ENCODE results near the gene ZCCHC24. TPM values are rescaled to one million over a fixed set of nuclear protein-coding genes. Genes with fewer than 3 reads are reported as not detected.

ZCCHC24 gene
- total RNA-seq, 1 experiment from 2014 or later = 3.1 TPM

GRCh38 chr10:79410315-79411094, 34.9 kb downstream of the ZCCHC24 start:
- Histone ChIP-seq H3K4me3 (ENCODE audit: low read depth, low read length) (no peak overlapping the region), H3K27me3 (replicated peaks; ENCODE audit: control insufficient read depth, insufficient read depth, low read length) (no peaks in the 10 kb centered on the region), H3K36me3 (ENCODE audit: control insufficient read depth, insufficient read depth, low read length) (no peaks in the 10 kb centered on the region), H3K4me1 (no peaks in the 10 kb centered on the region), H3K9me3 (no peaks in the 10 kb centered on the region)
- ChIA-PET CTCF (no interaction called here), POLR2A (no interaction called here)
- H3K4me3 Mint-ChIP-seq (ENCODE audit: unreplicated experiment) = no peak overlapping the region
- no peaks in the 10 kb centered on the region for H3K36me3 Mint-ChIP-seq (ENCODE audit: insufficient read depth, unreplicated experiment)
- intact Hi-C loops (cut with micrococcal nuclease; ENCODE audit: unreplicated experiment) = no loop called here
- no peaks in the 10 kb centered on the region for H3K27me3 Mint-ChIP-seq (ENCODE audit: insufficient read depth, unreplicated experiment)
- DNase-seq = no peak
- no peak overlapping the region for H3K27ac Mint-ChIP-seq (ENCODE audit: unreplicated experiment)
- BruUV-seq (replicated peaks) = no TSS peak
- H3K4me1 Mint-ChIP-seq (ENCODE audit: low read depth, unreplicated experiment) = no peaks in the 10 kb centered on the region
- TF ChIP-seq CTCF (IDR thresholded peaks at IDR 0.05; ENCODE audit: insufficient read depth in 1 of 2, low read depth in 1 of 2, low read length in 1 of 2, severe bottlenecking in 1 of 2, unreplicated experiment in 1 of 2) = no peak
- no peaks in the 10 kb centered on the region for H3K9me3 Mint-ChIP-seq (ENCODE audit: unreplicated experiment)

- no peak for DNase-seq
- no peaks in the 10 kb centered on the region for H3K27me3 ChIP-seq (replicated peaks; ENCODE audit: control insufficient read depth, insufficient read depth, low read length)
- no peaks in the 10 kb centered on the region for H3K36me3 ChIP-seq (ENCODE audit: control insufficient read depth, insufficient read depth, low read length)
- BruUV-seq (replicated peaks) = no TSS peak
- Mint-ChIP-seq H3K9me3 (ENCODE audit: unreplicated experiment) (no peaks in the 10 kb centered on the region), H3K4me3 (ENCODE audit: unreplicated experiment) (no peak overlapping the region), H3K4me1 (ENCODE audit: low read depth, unreplicated experiment) (no peaks in the 10 kb centered on the region), H3K27me3 (ENCODE audit: insufficient read depth, unreplicated experiment) (no peaks in the 10 kb centered on the region), H3K27ac (ENCODE audit: unreplicated experiment) (no peak overlapping the region), H3K36me3 (ENCODE audit: insufficient read depth, unreplicated experiment) (no peaks in the 10 kb centered on the region)
- intact Hi-C loops (cut with micrococcal nuclease; ENCODE audit: unreplicated experiment) = no loop called here
- H3K4me1 ChIP-seq = no peaks in the 10 kb centered on the region
- POLR2A ChIA-PET = no interaction called here
- CTCF ChIA-PET = no interaction called here
- H3K4me3 ChIP-seq (ENCODE audit: low read depth, low read length) = no peak overlapping the region
- TF ChIP-seq CTCF (IDR thresholded peaks at IDR 0.05; ENCODE audit: insufficient read depth in 1 of 2, low read depth in 1 of 2, low read length in 1 of 2, severe bottlenecking in 1 of 2, unreplicated experiment in 1 of 2) = no peak
- no peaks in the 10 kb centered on the region for H3K9me3 ChIP-seq
These were observed 35.7 kb downstream of the ZCCHC24 start for GRCh38 chr10:79409726-79410085.

GRCh38 chr10:79409038-79409725, 36.2 kb downstream of the ZCCHC24 start:
- TF ChIP-seq CTCF (IDR thresholded peaks at IDR 0.05; ENCODE audit: insufficient read depth in 1 of 2, low read depth in 1 of 2, low read length in 1 of 2, severe bottlenecking in 1 of 2, unreplicated experiment in 1 of 2) = no peak
- H3K9me3 ChIP-seq = no peaks in the 10 kb centered on the region
- Mint-ChIP-seq H3K9me3 (ENCODE audit: unreplicated experiment) (no peaks in the 10 kb centered on the region), H3K27ac (ENCODE audit: unreplicated experiment) (no peak overlapping the region), H3K4me3 (ENCODE audit: unreplicated experiment) (no peak overlapping the region), H3K36me3 (ENCODE audit: insufficient read depth, unreplicated experiment) (no peaks in the 10 kb centered on the region), H3K27me3 (ENCODE audit: insufficient read depth, unreplicated experiment) (no peaks in the 10 kb centered on the region), H3K4me1 (ENCODE audit: low read depth, unreplicated experiment) (no peaks in the 10 kb centered on the region)
- BruUV-seq (replicated peaks) = no TSS peak
- intact Hi-C loops (cut with micrococcal nuclease; ENCODE audit: unreplicated experiment) = no loop called here
- no peaks in the 10 kb centered on the region for H3K4me1 ChIP-seq
- H3K36me3 ChIP-seq (ENCODE audit: control insufficient read depth, insufficient read depth, low read length) = no peaks in the 10 kb centered on the region
- no peak overlapping the region for H3K4me3 ChIP-seq (ENCODE audit: low read depth, low read length)
- H3K27me3 ChIP-seq (replicated peaks; ENCODE audit: control insufficient read depth, insufficient read depth, low read length) = no peaks in the 10 kb centered on the region
- no peak for DNase-seq
- POLR2A ChIA-PET = no interaction called here
- CTCF ChIA-PET = interaction anchor here (0.7 kb wide), 1 partner anchor 9 kb away, joined by 3 read pairs; no protein-coding TSS in a partner anchor

Data from Caco-2 (cell line).